NAMALWA (cell line): ENCODE results near the gene MEFV.
A peak's percentile ranks its signal among the peaks of the same experiment; 100 is the strongest.

Source experiments
- DNase-seq: peaks from one replicate; pipeline ENCODE4 v3.0.0-alpha.2; 2015; ENCODE audit warnings: low spot score

MEFV gene

GRCh38 chr16:3268294-3268693 lies 11.9 kb upstream of the MEFV start:
- no peak for DNase-seq

GRCh38 chr16:3266873-3267537 lies 10.6 kb upstream of the MEFV start:
- peak; percentile 68 for DNase-seq

GRCh38 chr16:3264137-3265036 lies 8.0 kb upstream of the MEFV start:
- peak; percentile 98 for DNase-seq

GRCh38 chr16:3262517-3262916 lies 6.1 kb upstream of the MEFV start:
- DNase-seq, result no peak

GRCh38 chr16:3259836-3260235 lies 3.4 kb upstream of the MEFV start:
- DNase-seq, result no peak

- no peak for DNase-seq
These were observed 533 bp upstream of the MEFV start for GRCh38 chr16:3256866-3257465.

GRCh38 chr16:3254309-3254708 lies 2.1 kb downstream of the MEFV start:
- no peak for DNase-seq

GRCh38 chr16:3252967-3253366 lies 3.5 kb downstream of the MEFV start:
- DNase-seq, result no peak

GRCh38 chr16:3249451-3249850 lies 7.0 kb downstream of the MEFV start:
- no peak for DNase-seq

- no peak for DNase-seq
These were observed 7.4 kb downstream of the MEFV start for GRCh38 chr16:3249020-3249419.

- no peak for DNase-seq
These were observed 7.8 kb downstream of the MEFV start for GRCh38 chr16:3248596-3248995.

GRCh38 chr16:3246876-3247275 lies 9.6 kb downstream of the MEFV start:
- DNase-seq, result no peak

GRCh38 chr16:3246002-3246401 lies 10.4 kb downstream of the MEFV start:
- DNase-seq, result no peak

- DNase-seq, result no peak
These were observed 12.6 kb downstream of the MEFV start for GRCh38 chr16:3243882-3244281.

GRCh38 chr16:3242709-3243108 lies 13.7 kb downstream of the MEFV start:
- DNase-seq, result no peak

GRCh38 chr16:3241761-3242160 lies 14.7 kb downstream of the MEFV start:
- no peak for DNase-seq

- DNase-seq, result no peak
These were observed 20.4 kb downstream of the MEFV start for GRCh38 chr16:3235856-3236669.

GRCh38 chr16:3234857-3235561 lies 21.4 kb downstream of the MEFV start, which contains the start of gene ZNF200:
Gene ZNF200 (minus strand): TSS chr16:3235158. CDS start chr16:3233755, 1,403 bp downstream.
- peak; percentile 97 for DNase-seq

- DNase-seq, result no peak
These were observed 21.9 kb downstream of the MEFV start for GRCh38 chr16:3234543-3234856.

- no peak for DNase-seq
These were observed 32.4 kb downstream of the MEFV start for GRCh38 chr16:3223913-3224515.

GRCh38 chr16:3220839-3221238 lies 35.6 kb downstream of the MEFV start:
- DNase-seq, result no peak
